Non-pigmented ciliary epithelial cell (primary cell): ENCODE data around the gene ATAT1.
A peak's percentile ranks its signal among the peaks of the same experiment; 100 is the strongest.
"Not testable (repeated sequence)": the region's sequence is repeated elsewhere in the genome, so short reads cannot be mapped to it uniquely, and the experiment has no call there.

Experiments used
- DNase-seq: peaks from one replicate; pipeline ENCODE4 v3.0.0-alpha.2; 2010; ENCODE audit warnings: low read depth

Gene ATAT1

GRCh38 chr6:30651143-30651542 lies 24.5 kb downstream of the ATAT1 start:
- no peak for DNase-seq

GRCh38 chr6:30654798-30655742 lies 28.4 kb downstream of the ATAT1 start:
- no peak for DNase-seq

GRCh38 chr6:30655743-30656094 lies 29.0 kb downstream of the ATAT1 start:
- no peak for DNase-seq

- DNase-seq, result no peak
Observed at GRCh38 chr6:30656513-30656912, 29.8 kb downstream of the ATAT1 start.

GRCh38 chr6:30657454-30657853 lies 30.8 kb downstream of the ATAT1 start:
- no peak for DNase-seq

- DNase-seq, result not testable (repeated sequence)
Observed at GRCh38 chr6:30657922-30658321, 31.2 kb downstream of the ATAT1 start.

GRCh38 chr6:30664994-30665767 lies 38.5 kb downstream of the ATAT1 start:
- DNase-seq, result no peak

GRCh38 chr6:30666300-30666699 lies 39.6 kb downstream of the ATAT1 start:
- not testable (repeated sequence) for DNase-seq

GRCh38 chr6:30670760-30671527 lies 44.3 kb downstream of the ATAT1 start:
- DNase-seq, result no peak

- DNase-seq, result peak; percentile 92
Observed at GRCh38 chr6:30672445-30673253, 46.0 kb downstream of the ATAT1 start, which contains the start of gene DHX16. Gene DHX16 (minus strand): TSS chr6:30673006. CDS start chr6:30672841, 165 bp downstream.

GRCh38 chr6:30676660-30677285 lies 50.1 kb downstream of the ATAT1 start:
- DNase-seq, result no peak

- no peak for DNase-seq
Observed at GRCh38 chr6:30678964-30679726, 52.5 kb downstream of the ATAT1 start.

- DNase-seq, result no peak
Observed at GRCh38 chr6:30679765-30680535, 53.3 kb downstream of the ATAT1 start.

GRCh38 chr6:30681766-30682142 lies 55.1 kb downstream of the ATAT1 start:
- DNase-seq, result no peak

- DNase-seq, result peak; percentile 80
Observed at GRCh38 chr6:30682143-30683117, 55.8 kb downstream of the ATAT1 start.

- DNase-seq, result no peak
Observed at GRCh38 chr6:30683183-30683979, 56.7 kb downstream of the ATAT1 start.

- DNase-seq, result no peak
Observed at GRCh38 chr6:30683980-30684338, 57.3 kb downstream of the ATAT1 start.
